SK-N-MC (cell line): Measurements from ENCODE around the gene ASXL3.

ENCODE experiments used
- EZH2 ChIP-seq: fragments of 200-600 bp; sonication (generic); IDR thresholded peaks from one replicate; pipeline ENCODE4 v1.6.1; 2017; ENCODE audit warnings: antibody characterized with exemption
- FOXP2 ChIP-seq: optimal IDR thresholded peaks from 2 replicates; pipeline ENCODE3; 2011; ENCODE audit warnings: mild to moderate bottlenecking, moderate library complexity; ENCODE audit not compliant: insufficient read depth; ENCODE audit errors: extremely low read length, control extremely low read depth
- POLR2AphosphoS5 ChIP-seq: IDR thresholded peaks from 2 replicates; pipeline ENCODE4 v1.6.1; 2012; ENCODE audit warnings: mild to moderate bottlenecking, low read depth, low read length, borderline replicate concordance

- TF ChIP-seq EZH2 (no peak), POLR2AphosphoS5 (no peak), FOXP2 (no peak)
Observed at GRCh38 chr18:33567705-33568104, 10.3 kb upstream of the ASXL3 start.
